GM19324 (cell line): ENCODE data around the gene DES.
A peak's percentile ranks its signal among the peaks of the same experiment; 100 is the strongest.
"Not testable (repeated sequence)": the region's sequence is repeated elsewhere in the genome, so short reads cannot be mapped to it uniquely, and the experiment has no call there.

Experiments used
- ATAC-seq: cut with Tn5 transposase; IDR thresholded peaks from one replicate; pipeline ENCODE4 v1.9.1; 2021; ENCODE audit warnings: mild to moderate bottlenecking, moderate library complexity; ENCODE audit not compliant: unreplicated experiment, low FRiP score

DES gene

DNA sequence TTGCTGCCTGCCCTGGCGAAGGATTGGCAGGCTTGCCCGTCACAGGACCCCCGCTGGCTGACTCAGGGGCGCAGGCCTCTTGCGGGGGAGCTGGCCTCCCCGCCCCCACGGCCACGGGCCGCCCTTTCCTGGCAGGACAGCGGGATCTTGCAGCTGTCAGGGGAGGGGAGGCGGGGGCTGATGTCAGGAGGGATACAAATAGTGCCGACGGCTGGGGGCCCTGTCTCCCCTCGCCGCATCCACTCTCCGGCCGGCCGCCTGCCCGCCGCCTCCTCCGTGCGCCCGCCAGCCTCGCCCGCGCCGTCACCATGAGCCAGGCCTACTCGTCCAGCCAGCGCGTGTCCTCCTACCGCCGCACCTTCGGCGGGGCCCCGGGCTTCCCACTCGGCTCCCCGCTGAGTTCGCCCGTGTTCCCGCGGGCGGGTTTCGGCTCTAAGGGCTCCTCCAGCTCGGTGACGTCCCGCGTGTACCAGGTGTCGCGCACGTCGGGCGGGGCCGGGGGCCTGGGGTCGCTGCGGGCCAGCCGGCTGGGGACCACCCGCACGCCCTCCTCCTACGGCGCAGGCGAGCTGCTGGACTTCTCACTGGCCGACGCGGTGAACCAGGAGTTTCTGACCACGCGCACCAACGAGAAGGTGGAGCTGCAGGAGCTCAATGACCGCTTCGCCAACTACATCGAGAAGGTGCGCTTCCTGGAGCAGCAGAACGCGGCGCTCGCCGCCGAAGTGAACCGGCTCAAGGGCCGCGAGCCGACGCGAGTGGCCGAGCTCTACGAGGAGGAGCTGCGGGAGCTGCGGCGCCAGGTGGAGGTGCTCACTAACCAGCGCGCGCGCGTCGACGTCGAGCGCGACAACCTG is at the start of gene DES:
Gene DES (plus strand): TSS at position 223 of the 857 bp plus-strand sequence. CDS start 86 bp downstream, at position 309.
- ATAC-seq, result no peak

DNA sequence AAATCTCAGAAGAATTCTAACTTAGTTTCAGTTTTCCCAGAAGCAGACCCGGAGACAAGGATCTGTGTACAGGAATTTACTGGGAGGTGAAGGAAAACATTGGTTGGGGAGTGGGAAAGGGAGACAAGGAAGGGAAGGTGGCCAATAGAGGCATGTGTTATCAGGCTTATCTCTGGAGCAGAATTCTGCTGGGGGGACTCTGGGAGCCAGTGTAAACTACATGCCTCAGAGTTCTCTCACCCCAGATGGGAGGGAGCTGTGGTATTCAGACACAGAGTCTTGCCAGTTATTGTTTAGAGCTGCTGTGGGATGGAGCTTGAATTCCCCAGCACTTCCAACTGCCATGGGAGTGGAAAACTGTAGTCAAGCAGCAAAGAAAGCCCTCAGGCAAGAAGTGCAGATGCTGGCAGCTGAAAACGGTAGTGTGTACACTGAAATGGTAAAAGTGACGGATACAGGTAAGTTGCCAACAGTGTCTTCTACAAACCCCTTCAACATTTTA is 49.4 kb upstream of the DES start:
- ATAC-seq, result no peak

DNA sequence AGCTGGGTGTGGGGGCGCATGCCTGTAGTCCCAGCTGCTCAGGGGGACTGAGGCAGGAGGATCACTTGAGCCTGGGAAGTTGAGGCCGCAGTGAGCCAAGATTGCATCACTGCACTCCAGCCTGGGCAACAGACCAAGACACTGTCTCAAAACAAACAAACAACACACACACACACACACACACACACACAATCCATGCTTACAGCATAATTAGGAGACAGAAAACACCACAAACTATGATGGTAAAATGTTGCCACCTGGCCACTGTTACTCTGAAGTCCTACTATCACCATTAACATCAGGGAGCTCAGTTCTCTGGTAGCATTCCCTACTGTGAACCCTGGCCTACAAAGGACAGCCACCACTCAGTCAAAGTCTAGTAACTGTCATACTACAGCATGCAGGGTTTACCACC is 48.7 kb upstream of the DES start:
- ATAC-seq, result no peak

DNA sequence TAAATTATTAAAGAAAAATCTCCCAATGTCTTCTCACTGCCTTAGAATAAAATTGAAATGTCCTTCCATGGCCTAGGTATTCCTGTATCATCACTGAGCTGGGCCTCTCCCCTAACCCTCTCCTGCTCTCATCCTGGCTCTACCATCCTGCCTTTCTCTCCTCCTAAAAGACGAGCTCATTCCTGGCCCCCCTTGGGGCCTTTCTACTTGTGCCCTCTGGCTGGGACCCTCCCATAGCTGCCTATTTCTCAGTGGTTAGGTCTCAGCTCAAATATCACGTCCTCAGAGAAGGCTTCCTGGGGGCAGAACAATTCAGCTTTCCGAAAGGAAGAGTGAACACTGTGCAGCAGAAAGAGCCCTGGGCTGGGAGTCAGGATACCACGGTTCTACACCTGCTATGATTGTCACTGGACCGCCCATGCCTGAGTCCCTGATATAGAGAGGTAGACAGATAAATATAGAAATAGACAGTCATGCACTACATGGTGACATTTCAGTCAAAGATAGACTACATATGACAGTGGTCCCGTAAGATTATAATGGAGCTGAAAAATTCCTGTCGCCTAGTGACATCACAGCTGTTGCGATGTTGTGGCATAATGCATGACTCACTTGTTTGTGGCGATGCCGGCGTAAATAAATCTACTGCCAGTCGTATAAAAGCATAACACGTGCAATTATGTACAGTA is 39.9 kb upstream of the DES start:
- ATAC-seq, result no peak

DNA sequence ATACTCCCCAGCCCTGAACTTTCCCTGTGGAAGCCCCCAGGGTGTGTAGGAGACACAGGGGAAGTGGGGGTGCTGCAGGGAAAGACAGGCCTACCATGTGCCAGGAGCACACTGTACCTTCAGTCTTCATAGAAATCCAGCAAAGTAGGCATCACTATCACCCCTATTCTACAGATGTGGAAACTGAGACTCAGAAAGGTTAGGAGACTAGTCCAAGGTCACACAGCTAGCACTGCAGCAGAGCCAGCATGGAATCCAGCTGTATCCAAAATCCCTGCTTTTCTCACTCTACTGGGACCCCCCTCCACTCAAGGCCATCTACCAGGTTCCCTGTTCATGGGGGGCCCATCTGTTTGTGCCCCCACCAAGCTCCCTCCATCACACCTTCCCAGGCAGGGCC is 37.3 kb upstream of the DES start:
- no peak for ATAC-seq

DNA sequence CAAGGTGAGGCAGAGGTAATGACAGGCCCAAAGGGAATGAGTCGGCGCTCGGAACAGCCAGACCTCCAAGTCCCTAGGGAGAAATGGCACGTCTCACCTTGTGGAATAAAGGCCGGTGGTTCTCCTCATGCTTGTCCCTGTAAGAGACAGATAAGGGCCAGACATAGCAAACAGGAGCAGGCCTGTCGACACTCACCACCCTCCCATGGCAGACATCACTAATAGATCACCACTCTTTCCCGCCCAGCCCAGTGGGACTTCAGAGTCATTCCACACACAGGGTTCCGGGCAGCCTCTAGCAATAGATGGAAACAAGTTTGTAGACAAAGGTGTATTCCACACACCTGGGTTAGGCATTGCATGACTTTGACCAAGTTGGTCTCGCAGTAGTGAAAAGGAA is 36.7 kb upstream of the DES start:
- ATAC-seq, result no peak

DNA sequence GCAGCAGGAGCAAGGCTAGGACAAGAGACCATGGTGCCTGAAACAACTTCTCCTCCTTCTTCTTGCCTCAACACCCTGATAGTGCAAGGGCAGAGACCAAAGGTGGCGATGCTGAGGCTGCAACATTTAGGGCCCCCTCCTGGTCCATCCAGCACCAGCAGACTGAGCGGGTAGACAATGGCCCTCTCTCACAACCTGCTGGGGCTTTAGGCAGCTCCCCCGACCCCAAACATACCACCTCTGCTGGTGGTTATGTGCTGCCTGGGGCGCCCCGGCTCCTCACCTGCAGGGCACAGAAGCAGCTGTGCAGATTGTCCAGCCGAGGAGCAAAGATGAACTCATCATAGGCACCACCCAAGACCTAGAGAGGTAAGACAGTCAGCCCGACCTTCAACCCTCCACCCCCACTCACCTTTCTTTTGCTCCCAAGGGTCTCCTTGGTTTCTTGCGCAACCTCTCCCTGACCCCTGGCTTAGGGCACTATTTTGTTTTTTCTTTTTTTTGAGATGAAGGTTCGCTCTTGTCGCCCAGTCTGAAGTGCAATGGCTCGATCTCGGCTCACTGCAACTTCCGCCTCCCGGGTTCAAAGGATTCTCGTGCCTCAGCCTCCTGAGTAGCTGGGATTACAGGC is 34.0 kb upstream of the DES start:
- ATAC-seq, result no peak

DNA sequence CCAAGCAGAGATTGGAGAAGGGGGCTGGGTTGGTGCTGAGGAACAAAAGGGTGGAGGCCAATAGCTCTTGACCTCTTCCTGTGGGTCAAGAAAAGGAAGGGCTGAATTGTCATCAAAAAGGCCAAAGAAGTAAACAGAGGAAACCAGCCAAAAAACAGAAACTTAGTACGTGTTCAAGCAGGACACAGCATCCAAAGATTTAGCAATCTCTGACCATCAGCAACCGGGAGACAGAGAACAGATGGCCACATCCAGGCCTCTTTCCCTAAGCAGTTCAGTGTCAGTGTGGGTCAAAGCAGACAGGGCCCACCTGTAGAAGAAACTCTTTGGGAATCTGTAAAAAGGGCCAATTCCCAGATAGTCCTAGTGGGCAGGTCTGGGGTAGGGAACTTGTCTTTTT is 33.3 kb upstream of the DES start:
- no peak for ATAC-seq

DNA sequence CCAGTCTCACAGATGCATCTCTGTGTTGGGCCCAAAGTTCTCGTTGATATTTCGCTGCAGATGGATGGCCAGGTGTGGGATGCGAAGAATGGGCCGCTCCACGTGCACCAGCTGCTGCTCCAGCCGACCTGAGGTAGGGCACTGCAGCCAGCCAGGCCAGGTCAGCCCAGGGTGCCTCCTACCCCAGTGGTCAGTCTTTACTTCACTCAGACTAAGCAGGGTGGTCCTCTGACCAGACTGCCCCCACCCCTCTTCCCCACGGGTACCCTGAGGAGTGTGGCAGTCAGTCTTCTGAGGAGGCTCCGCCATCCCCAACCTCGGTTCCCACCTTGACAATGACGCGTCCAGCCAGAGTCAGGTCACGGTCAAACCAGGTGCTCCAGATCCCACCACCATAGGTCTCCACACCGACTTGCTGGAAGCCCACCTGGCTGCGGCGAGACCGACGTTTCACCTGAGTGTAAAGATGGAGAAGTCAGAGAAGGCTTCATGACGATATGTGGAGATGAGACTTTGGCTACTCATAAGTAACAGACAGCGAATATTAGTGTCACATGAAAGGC is 32.1 kb upstream of the DES start:
- ATAC-seq, result no peak

DNA sequence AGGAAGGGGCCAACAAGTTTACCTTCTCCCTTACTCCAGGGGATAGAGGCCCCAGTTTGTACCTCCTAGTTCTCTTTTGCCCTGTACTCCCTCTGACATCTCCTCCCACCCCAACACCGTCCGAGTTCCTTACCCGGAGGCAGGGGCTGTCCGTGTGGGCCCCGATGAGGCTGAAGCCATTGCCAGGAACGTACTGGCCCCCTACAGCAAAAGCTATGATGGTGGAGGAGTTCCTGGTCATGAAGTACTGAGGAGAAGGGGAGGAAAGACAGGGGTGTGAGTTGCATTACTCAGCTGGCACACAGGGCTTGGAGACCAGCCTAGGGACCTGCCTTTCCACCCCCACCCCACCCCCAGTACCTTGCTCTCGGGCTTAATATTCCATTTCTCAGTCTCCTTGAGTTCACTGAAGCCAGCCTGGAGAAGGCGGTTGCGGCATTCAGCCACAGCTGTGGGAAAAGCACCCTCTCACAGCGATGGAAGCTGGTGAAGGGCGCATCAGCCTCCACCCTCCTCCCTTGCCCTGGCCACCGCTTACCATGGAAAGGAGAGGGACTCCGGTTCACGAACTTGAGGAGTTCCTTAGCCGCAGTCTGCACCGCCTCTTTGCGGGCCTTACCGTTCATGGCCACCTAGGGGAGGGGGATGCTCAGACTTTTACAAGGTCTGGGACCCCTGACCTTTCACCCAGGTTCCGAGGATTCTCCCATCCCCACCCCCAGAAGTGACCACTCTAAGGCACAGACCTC is 31.5 kb upstream of the DES start:
- no peak for ATAC-seq

DNA sequence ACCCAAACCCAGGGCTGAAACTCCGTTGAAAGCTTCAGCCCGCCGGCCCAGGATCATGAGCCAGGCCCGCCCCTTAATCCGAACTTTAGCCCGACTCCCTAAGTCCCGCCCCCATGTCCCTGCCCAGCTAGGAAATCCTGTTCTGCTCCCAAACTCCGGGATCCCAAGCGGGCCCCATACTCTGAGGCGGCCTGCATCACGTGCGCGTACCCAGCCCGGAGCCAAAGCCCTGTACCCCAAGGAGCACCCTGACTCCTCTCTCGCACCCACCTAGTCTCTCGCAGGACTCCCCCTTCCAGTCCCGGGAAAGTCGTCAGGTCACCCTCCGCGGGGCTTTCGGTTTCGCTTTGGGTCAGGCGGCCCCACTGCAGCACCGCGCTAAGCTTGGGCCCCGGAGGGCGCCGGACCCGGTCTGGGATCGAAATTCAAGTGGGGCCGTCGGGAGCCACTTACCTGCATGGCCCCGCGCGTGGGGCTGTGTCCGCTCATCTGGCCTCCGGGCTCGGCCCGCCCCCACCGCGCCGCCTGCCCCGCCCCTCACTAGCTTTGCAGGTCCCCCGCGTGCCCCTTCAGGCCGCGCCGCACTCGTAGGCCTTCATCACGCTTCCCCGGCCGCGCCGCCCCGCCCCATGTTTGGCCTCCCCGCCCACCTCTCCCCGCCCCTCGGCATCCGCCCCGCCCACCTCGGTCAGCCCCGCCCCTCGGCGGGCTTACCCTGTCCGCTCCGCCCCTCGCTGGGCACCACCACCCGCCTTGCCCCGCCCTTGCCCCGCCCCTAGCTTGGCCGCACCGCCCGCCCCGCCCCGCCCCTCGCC is 30.7 kb upstream of the DES start, which contains the start of gene DNPEP:
Gene DNPEP (minus strand): TSS at position 607 of the 815 bp plus-strand sequence. CDS start 118 bp downstream, at position 489.
- ATAC-seq, result peak; percentile 64

DNA sequence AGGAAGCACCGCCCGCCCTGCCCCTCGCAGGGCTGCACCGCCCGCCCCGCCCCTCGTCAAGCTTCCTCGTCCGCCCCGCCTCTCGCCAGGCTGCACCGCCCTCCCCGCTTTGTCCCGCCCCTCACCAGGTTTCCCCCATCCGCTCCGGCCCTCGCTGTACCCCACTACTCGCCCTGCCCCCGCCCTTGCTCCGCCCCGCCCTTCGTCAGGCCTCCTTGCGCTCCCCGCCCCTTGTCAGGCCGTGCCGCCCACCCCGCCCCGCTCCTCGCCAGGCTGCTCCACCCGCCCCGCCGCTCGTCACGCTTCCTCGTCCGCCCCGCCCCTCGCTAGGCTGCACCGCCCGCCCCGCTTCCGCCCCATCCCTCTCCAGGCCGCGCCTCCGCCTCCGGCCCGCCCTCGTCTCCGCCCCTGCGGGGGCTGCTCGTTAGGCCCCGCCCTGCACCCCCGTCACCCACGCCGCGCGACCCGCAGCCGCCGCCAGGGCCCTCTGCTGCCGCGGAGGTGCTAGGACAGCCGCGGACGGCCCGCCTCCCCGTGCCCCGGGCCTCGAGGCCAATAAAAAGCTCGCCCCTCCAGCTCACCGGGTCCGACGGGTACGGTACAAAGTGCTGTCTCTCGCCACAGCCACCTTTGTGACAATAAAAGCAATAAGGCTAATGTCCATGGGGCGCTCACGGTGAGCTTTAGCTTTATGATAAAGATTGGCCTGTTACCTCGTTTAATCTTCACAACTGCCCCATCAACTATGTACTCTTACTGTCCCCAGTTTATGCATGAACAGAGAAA is 29.9 kb upstream of the DES start:
- ATAC-seq, result peak; percentile 90

DNA sequence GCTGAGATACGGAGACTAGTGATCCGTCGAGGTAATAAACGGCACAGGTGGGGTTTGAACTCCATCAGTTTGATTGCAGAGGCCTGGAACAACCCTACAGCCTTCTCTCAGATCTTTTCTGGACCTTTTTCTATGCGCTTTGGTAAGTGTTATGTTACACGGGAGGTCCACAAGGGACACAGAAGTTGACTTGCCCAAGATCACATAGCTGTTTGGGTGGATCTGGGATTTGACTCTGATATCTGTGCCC is 29.3 kb upstream of the DES start:
- ATAC-seq, result no peak

DNA sequence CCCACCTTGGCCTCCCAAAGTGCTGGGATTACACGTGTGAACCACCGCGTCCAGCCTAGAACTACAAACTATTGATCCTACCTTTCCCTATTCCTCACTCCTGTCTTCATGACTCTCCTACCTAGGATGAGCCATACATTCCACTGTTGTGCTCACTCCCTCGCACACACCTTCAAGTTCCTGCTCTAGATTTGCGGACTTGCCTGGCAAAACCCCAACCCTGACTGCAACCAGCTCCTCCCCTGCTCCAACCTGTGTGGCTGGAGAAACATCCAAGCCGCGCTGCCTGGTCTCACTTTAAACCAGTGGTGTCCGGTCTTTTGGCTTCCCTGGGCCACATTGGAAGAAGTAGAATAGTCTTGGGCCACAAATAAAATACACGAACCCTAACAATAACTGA is 25.4 kb upstream of the DES start:
- ATAC-seq, result no peak

DNA sequence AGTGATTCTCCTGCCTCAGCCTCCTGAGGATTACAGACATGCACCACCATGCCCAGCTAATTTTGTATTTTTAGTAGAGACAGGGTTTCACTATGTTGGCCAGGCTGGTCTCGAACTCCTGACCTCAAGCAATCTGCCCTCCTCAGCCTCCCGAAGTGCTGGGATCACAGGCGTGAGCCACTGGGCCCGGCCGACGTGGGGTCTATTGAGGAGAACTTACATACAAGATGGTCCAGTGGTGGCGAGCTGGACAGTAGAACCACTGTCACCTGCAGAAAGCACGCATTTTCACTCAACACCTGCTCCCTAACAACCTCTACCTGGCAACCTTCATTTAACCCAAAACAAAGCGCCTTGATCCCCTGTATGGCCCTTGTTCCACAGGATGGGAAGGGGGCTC is 23.1 kb upstream of the DES start:
- ATAC-seq, result not testable (repeated sequence)

DNA sequence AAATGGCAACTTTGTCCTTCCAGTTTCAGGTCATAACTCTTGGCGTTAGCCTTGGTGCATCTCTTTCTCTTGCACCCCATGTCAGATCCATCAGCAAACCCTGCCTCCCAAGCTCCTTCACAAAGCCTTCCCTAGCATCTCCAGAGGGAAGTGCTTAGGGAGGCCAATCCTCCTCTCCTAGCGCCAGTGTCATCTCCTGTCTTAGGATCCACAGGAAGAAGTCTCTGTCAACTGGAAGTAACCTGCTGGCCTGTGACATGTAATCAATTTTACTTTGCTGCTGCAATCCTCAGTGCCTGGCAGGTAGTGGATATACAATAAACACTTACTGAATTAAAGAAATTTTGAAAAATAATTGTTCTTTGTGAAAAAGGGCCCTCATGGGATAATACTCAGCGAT is 22.6 kb upstream of the DES start:
- no peak for ATAC-seq

DNA sequence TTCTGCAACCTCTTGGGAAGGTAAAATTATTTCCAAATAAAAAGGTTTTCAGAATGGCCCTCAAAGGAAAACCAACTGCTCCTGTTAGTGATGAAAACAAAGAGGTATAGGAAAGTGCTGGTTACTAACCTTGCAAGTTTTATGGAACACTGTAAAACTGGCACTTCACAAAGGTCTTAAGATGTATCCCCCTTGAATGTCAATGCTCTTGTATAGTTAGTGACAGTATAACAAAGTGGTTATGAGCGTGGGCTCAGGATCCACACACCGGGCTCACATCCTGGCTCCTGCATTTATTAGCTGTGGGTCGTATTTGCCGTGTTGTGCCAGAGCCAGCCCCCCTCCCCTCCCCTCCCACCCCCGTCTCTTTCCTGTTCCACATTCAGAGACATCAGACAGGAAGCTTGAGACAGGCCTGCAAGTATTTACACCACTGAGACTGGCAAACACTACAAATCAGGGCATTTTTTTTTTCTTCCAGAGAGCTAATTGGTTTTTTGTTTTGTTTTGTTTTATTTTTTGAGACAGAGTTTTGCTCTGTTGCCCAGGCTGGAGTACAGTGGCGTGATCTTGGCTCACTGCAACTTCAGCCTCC is 21.2 kb upstream of the DES start:
- ATAC-seq, result no peak

DNA sequence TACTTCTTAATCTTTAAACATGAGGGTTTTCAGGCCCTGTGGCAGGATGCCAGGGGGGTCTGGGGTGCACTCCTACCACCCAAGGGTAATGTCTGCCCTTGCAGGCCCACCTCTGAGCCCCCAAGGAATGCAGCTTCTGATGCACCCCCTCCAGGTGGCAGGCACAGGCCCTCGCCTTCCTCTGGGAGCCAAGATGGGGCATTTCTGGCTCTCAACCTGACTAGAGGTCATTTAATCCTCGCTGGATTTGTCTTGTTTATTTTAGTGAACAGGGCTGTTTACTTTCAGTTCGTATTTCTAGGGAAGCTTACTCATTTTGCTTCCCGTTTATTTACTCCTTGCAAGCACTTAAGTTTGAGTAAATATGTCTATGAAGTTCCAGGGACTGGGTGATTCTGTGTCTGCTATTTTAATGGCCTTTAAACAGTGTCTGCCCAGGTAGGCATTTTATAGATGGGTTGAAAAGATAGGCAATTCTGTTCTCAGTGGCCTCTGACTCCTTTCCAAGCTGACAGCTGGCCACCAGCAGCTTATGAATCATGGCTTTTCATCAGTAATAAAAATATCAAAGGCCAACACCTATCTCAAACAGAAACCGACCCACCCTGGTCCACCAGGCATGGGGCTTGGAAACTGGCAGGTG is 19.3 kb upstream of the DES start:
- ATAC-seq, result no peak
